ENCODE data around the gene VAT1L.

DNA sequence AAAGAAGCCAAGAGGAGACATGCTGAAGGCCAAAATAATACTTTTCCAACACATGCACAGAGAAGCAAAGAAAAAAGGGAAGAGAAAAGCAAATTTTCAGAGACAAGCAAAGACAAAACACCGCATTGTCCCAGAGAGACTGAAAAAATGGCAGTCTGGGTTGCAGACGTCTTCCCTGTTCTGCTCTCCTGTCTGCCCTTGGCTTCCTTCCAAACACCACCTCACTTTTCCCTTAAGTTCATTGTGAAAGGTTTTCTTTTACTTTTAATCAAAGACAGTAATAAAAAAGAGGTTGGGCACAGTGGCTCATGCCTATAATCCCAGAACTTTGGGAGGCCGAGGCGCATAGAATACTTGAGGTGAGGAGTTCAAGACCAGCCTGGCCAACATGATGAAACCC lies 21.2 kb upstream of the VAT1L start:
- TF ChIP-seq, protein P1, sequence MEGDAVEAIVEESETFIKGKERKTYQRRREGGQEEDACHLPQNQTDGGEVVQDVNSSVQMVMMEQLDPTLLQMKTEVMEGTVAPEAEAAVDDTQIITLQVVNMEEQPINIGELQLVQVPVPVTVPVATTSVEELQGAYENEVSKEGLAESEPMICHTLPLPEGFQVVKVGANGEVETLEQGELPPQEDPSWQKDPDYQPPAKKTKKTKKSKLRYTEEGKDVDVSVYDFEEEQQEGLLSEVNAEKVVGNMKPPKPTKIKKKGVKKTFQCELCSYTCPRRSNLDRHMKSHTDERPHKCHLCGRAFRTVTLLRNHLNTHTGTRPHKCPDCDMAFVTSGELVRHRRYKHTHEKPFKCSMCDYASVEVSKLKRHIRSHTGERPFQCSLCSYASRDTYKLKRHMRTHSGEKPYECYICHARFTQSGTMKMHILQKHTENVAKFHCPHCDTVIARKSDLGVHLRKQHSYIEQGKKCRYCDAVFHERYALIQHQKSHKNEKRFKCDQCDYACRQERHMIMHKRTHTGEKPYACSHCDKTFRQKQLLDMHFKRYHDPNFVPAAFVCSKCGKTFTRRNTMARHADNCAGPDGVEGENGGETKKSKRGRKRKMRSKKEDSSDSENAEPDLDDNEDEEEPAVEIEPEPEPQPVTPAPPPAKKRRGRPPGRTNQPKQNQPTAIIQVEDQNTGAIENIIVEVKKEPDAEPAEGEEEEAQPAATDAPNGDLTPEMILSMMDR (IDR thresholded peaks at IDR 0.05) = no peak
- TF ChIP-seq POLR2A (IDR thresholded peaks at IDR 0.05) (no peak), POLR2AphosphoS5 (IDR thresholded peaks at IDR 0.05; ENCODE audit: insufficient read depth in 1 of 2, low read depth in 1 of 2) (no peak)

Data from vagina (tissue), 2 donors.